Aortic smooth muscle cell (primary cell): ENCODE results near the gene OR56A4. TPM values are rescaled to one million over a fixed set of nuclear protein-coding genes. Genes with fewer than 3 reads are reported as not detected.

ENCODE experiments used
- total RNA-seq: library from RNA; depleted of rRNA; stranded (reverse); fragments of >200 nt; gene quantifications from 2 replicates; pipeline ENCODE4 v1.2.3, GENCODE V29; 2014

OR56A4 gene, protein sequence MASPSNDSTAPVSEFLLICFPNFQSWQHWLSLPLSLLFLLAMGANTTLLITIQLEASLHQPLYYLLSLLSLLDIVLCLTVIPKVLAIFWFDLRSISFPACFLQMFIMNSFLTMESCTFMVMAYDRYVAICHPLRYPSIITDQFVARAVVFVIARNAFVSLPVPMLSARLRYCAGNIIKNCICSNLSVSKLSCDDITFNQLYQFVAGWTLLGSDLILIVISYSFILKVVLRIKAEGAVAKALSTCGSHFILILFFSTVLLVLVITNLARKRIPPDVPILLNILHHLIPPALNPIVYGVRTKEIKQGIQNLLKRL
- not detected in 2 replicates for total RNA-seq

GRCh38 chr11:6006846-6007245, at the start of gene OR56A4:
Gene OR56A4, minus strand, starts transcription at chr11:6006946. Its CDS starts 3,954 bp downstream, at chr11:6002992.

DNA sequence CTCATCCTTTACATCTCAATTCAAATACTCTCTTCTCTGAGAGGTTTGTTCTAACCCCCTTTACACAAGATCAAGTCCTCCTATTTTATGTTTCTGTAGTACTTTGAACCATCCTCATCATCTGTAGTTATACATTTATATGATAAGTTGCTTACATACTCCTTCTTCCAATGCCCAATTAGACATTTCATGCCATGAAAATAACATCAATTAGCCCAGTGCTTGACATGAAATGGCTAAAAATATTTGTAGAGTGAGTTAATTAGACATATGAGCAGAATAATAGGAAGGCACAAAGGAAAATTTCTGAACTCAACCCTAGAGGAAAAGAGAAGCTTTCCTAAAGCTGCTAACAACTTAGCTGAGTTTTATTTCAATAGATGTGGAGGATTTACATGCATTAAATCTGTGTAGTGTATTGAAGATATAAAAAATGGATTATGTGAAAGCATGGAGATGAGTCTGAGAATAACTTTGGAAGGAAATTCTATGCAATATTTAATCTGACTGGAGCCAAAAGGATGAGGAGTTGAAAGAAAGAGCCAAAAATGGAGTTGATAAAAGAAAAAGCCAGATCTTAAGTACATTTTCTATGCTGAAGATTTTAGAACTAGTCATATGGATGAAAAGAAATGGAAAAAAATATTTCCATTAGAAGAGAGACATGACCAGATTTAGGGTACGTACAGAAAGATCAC, 24.1 kb upstream of the OR56A4 start, which contains the start of gene OR56A1:
TSS of gene OR56A1 (minus strand) at position 51 of the 698 bp plus-strand sequence. CDS start 3,066 bp downstream, outside the sequence.

DNA sequence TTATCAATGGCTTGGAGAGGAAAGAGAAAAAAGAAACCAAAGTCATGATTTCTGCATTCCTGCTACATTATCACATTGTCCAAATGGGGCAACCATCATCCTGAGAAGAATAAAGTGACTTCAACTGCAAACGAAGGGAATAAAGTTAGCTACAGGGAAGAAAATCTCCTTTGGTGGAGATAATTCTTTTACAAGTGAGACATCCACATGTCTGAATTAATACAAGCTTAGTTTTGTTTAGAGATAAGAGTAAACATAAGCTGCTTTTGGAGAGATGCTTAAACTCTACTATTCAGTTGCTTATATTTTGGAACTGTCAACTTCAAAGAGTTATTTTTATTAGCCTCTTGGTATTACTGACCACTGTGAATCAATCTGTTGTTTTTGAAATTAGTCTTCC, 19.9 kb downstream of the OR56A4 start, which contains the start of gene OR52L1:
TSS of gene OR52L1 (minus strand) at position 101 of the 400 bp plus-strand sequence. CDS start at position 46, 55 bp downstream.

GRCh38 chr11:5968394-5968793, 38.4 kb downstream of the OR56A4 start, which contains the start of gene OR56A5:
Gene OR56A5, minus strand, starts transcription at chr11:5968494. Its CDS starts 0 bp downstream, at chr11:5968494.

Other genes with a start within 250 kb of the OR56A4 start
- gene OR52N5, start 223.6 kb downstream of the OR56A4 start, total RNA-seq, result not detected in 2 replicates
- not detected in 2 replicates for gene OR52N1, start 215.7 kb downstream of the OR56A4 start, total RNA-seq
- gene OR52N2, start 198.0 kb downstream of the OR56A4 start, total RNA-seq, result not detected in 2 replicates
- not detected in 2 replicates for gene OR52E6, start 165.0 kb downstream of the OR56A4 start, total RNA-seq
- gene OR52E8, start 149.3 kb downstream of the OR56A4 start, total RNA-seq, result not detected in 2 replicates
- not detected in 2 replicates for gene OR52E4, start 126.3 kb downstream of the OR56A4 start, total RNA-seq
- gene OR52E5, start 113.7 kb downstream of the OR56A4 start, total RNA-seq, result not detected in 2 replicates
- gene OR56A3, start 64.7 kb downstream of the OR56A4 start, total RNA-seq, result not detected in 2 replicates
- not detected in 2 replicates for gene OR56A5, start 38.5 kb downstream of the OR56A4 start, total RNA-seq
- gene OR52L1, start 20.0 kb downstream of the OR56A4 start, total RNA-seq, result not detected in 2 replicates
- gene OR56A1, start 23.8 kb upstream of the OR56A4 start, total RNA-seq, result not detected in 2 replicates
- gene OR56B4, start 100.7 kb upstream of the OR56A4 start, total RNA-seq, result not detected in 2 replicates
- gene OR52B2, start 163.4 kb upstream of the OR56A4 start, total RNA-seq, result 0.06 TPM in 1 of 2 replicates, not detected in the other
- not detected in 2 replicates for gene OR52W1, start 192.3 kb upstream of the OR56A4 start, total RNA-seq
- not detected in 2 replicates for gene C11orf42, start 198.6 kb upstream of the OR56A4 start, total RNA-seq
- 7.3 and 9.8 TPM in 2 replicates for gene FHIP1B, start 227.7 kb upstream of the OR56A4 start, total RNA-seq
- 0.06 TPM in 1 of 2 replicates, not detected in the other for gene CNGA4, start 232.1 kb upstream of the OR56A4 start, total RNA-seq